Omental fat pad (tissue), 4 donors: ENCODE results near the gene DPP8. TPM values are rescaled to one million over a fixed set of nuclear protein-coding genes. Genes with fewer than 3 reads are reported as not detected.

Experiments used
- ATAC-seq: fragments of 150-250 bp; one replicate; pipeline ENCODE4 v1.9.1; 2016; ENCODE audit warnings: mild to moderate bottlenecking, moderate library complexity; ENCODE audit not compliant: low FRiP score
- DNase-seq: peaks from one replicate; pipeline ENCODE4 v3.0.0-alpha.2; 2019; ENCODE audit warnings: low spot score
- CTCF ChIP-seq, 3 donors: fragments of 450-650 bp; IDR thresholded peaks; one replicate each; pipeline ENCODE4 v1.5.1; 2016 to 2017; ENCODE audit warnings: antibody characterized with exemption in 3 of 3, mild to moderate bottlenecking in 3 of 3, moderate library complexity in 2 of 3
- total RNA-seq, 4 donors: library from RNA; depleted of rRNA; stranded (reverse); fragments of >200 nt; gene quantifications; one replicate each; pipeline ENCODE4 v1.1.0, GENCODE V29; 2016

The DPP8 gene
- total RNA-seq, 4 donors from 2014 or later = 25.1 to 53.3 (median 29.6) TPM

- TF ChIP-seq CTCF (IDR thresholded peaks at IDR 0.05) = no peak
- no peak for ATAC-seq
Measured at GRCh38 chr15:65535192-65535591, 17.7 kb upstream of the DPP8 start.

GRCh38 chr15:65533057-65533756, 15.7 kb upstream of the DPP8 start:
- TF ChIP-seq CTCF (IDR thresholded peaks at IDR 0.05) = no peak
- DNase-seq = no peak
- no peak for ATAC-seq

More at GRCh38 chr15:65535192-65535591, 17.7 kb upstream of the DPP8 start:
- DNase-seq = no peak

GRCh38 chr15:65532738-65533051, 15.2 kb upstream of the DPP8 start:
- DNase-seq (no peak), ATAC-seq (no peak)
- no peak for TF ChIP-seq CTCF (IDR thresholded peaks at IDR 0.05)

- DNase-seq (peak; percentile 54), ATAC-seq (peak; percentile 96)
- TF ChIP-seq CTCF (IDR thresholded peaks at IDR 0.05) = no peak
Measured at GRCh38 chr15:65530318-65531111, 13.0 kb upstream of the DPP8 start, which contains the start of gene HACD3. HACD3 (plus strand) TSS chr15:65530463; CDS start chr15:65530632, 169 bp downstream.

- DNase-seq (no peak), ATAC-seq (no peak)
- TF ChIP-seq CTCF (IDR thresholded peaks at IDR 0.05) = no peak
Measured at GRCh38 chr15:65529762-65530317, 12.4 kb upstream of the DPP8 start.

- no peak for TF ChIP-seq CTCF (IDR thresholded peaks at IDR 0.05)
- ATAC-seq (no peak), DNase-seq (no peak)
Measured at GRCh38 chr15:65528461-65529060, 11.1 kb upstream of the DPP8 start.
